Left kidney (tissue), 2 donors: ENCODE results near the gene ICAM4. TPM values are rescaled to one million over a fixed set of nuclear protein-coding genes. Genes with fewer than 3 reads are reported as not detected.
"Not testable (repeated sequence)": the region's sequence is repeated elsewhere in the genome, so short reads cannot be mapped to it uniquely, and the experiment has no call there.

Experiments used
- DNase-seq: peaks from one replicate; pipeline ENCODE4 v3.0.0-alpha.2; 2013
- polyA plus RNA-seq: library from polyadenylated mRNA; unstranded; fragments of 120-200 nt; gene quantifications from one replicate; pipeline ENCODE4 v1.2.1, GENCODE V29; 2013; ENCODE audit not compliant: insufficient read length

Gene ICAM4
- polyA plus RNA-seq, 1 donor: 0.37 TPM

DNA sequence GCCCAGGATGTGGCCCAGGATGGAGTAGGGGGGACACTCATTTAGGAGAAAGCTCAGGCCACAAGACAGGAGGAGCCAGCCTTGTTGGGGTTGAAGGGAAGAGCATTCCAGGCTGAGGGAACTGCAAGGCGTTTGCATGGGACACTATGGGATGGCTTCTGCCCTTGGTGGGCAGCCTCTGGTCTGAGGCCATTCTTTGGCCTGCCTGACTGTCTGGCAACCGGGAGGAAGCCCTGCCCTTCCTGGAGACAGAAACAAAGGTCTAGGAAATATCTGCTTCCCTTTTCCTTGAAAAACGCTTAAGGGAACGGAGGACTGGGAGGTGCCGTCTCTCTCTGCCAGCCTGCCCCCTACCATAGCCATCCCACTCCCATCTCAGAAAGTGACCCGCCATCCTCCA is 18.7 kb upstream of the ICAM4 start:
- DNase-seq: no peak

- DNase-seq: no peak
These were observed 17.2 kb upstream of the ICAM4 start for GRCh38 chr19:10269333-10270179.

DNA sequence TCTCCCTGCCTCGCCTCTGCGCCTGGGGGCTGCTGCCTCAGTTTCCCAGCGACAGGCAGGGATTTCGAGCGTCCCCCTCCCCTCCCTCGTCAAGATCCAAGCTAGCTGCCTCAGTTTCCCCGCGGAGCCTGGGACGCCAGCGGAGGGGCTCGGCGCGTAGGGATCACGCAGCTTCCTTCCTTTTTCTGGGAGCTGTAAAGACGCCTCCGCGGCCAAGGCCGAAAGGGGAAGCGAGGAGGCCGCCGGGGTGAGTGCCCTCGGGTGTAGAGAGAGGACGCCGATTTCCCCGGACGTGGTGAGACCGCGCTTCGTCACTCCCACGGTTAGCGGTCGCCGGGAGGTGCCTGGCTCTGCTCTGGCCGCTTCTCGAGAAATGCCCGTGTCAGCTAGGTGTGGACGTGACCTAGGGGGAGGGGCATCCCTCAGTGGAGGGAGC is 16.6 kb upstream of the ICAM4 start:
- DNase-seq: no peak

GRCh38 chr19:10270616-10271394 is 15.9 kb upstream of the ICAM4 start, which contains the start of gene ICAM1:
Gene ICAM1, plus strand, starts transcription at chr19:10271120. Its CDS starts 40 bp downstream, at chr19:10271160.
- no peak for DNase-seq

DNA sequence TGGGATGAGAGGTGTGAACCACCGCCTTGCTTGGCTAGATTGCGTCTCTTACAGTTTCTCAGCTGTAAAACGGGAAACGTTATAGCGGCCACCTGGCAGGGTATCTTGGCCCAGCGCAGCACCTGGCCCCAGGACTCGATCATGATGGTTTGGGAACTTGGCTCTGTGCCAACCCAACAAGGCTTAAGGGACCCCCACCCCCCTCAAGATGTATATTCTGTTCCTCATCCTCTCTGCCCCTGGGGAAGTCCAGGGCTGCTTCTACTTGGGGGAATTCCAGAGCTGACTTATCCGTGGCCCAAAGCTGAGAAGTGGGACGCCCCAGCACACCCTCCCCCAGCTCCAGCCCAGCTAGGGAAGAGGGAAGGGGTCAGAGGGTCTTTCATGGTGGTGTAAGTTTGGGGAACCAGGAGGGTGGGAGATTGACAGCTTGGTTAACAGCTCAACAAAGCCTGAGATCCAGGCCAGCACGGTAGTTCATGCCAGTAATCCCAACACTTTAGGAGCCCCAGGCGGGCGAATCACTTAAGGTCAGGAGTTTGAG is 15.1 kb upstream of the ICAM4 start:
- DNase-seq: no peak

GRCh38 chr19:10274589-10274988 is 12.2 kb upstream of the ICAM4 start:
- DNase-seq: no peak

DNA sequence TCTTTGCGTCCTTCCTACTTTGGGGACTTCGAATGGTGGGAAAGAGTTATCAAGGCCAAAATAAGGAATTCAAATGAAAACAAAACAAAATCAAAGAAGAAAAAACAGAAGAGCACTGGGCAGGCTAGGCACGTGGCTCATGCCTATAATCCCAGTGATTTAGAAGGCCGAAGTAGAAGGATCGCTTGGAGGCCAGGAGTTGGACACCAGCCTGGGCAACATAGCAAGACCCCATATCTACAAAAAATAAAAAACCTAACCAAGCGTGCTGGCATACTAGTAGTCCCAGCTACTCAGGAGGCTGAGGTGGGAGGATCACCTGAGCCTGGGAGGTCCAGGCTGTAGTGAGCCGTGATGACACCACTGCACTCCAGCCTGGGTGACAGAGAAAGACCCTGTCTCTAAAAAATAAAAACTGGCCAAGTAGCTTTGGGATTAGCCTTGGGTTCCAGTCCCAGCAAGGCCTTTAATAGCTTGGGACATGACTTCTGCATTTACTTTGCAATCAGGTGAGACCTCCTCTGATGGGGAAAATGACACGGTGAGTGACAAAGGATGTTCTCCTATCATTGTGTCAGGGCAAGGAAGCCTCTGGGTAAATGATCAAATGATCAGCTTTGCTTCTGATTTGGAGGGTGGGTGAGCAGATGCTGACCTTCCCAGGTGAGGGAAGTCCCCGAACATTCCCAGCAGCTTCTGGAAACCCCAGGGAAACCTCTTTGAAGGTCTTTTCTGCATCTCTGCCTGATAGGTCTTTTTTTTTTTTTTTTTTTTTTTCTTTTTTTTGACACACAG is 8.8 kb upstream of the ICAM4 start:
- DNase-seq: no peak

- DNase-seq: no peak
These were observed 7.8 kb upstream of the ICAM4 start for GRCh38 chr19:10278935-10279334.

GRCh38 chr19:10279737-10280442 is 6.9 kb upstream of the ICAM4 start:
- no peak for DNase-seq

- DNase-seq: not testable (repeated sequence)
These were observed 4.7 kb upstream of the ICAM4 start for GRCh38 chr19:10282043-10282442.

- DNase-seq: no peak
These were observed 3.3 kb upstream of the ICAM4 start for GRCh38 chr19:10283301-10284064.

DNA sequence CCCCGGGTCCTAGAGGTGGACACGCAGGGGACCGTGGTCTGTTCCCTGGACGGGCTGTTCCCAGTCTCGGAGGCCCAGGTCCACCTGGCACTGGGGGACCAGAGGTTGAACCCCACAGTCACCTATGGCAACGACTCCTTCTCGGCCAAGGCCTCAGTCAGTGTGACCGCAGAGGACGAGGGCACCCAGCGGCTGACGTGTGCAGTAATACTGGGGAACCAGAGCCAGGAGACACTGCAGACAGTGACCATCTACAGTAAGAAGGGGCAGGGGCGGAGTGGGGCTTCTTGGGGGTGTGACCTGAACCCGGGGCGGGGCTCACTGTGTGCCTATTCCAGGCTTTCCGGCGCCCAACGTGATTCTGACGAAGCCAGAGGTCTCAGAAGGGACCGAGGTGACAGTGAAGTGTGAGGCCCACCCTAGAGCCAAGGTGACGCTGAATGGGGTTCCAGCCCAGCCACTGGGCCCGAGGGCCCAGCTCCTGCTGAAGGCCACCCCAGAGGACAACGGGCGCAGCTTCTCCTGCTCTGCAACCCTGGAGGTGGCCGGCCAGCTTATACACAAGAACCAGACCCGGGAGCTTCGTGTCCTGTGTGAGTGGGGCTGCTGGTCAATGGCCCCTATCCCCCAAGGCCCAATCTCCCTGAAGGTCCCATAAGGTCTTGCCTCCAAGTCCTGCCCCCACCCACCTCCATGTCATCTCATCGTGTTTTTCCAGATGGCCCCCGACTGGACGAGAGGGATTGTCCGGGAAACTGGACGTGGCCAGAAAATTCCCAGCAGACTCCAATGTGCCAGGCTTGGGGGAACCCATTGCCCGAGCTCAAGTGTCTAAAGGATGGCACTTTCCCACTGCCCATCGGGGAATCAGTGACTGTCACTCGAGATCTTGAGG is 2.4 kb upstream of the ICAM4 start:
- no peak for DNase-seq

DNA sequence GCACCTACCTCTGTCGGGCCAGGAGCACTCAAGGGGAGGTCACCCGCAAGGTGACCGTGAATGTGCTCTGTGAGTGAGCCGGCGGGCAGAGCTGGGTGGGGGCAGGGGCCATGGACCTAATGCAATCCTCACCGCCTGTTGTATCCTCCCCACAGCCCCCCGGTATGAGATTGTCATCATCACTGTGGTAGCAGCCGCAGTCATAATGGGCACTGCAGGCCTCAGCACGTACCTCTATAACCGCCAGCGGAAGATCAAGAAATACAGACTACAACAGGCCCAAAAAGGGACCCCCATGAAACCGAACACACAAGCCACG is 1.8 kb upstream of the ICAM4 start:
- no peak for DNase-seq

- DNase-seq: no peak
These were observed 1.4 kb upstream of the ICAM4 start for GRCh38 chr19:10285393-10285792.

- DNase-seq: no peak
These were observed 2.0 kb downstream of the ICAM4 start for GRCh38 chr19:10288662-10289166.

GRCh38 chr19:10289167-10289835 is 2.5 kb downstream of the ICAM4 start:
- no peak for DNase-seq

GRCh38 chr19:10289836-10290356 is 3.1 kb downstream of the ICAM4 start, which contains the start of gene ICAM5:
Gene ICAM5, plus strand, starts transcription at chr19:10289952. Its CDS starts 92 bp downstream, at chr19:10290044.
- DNase-seq: no peak

DNA sequence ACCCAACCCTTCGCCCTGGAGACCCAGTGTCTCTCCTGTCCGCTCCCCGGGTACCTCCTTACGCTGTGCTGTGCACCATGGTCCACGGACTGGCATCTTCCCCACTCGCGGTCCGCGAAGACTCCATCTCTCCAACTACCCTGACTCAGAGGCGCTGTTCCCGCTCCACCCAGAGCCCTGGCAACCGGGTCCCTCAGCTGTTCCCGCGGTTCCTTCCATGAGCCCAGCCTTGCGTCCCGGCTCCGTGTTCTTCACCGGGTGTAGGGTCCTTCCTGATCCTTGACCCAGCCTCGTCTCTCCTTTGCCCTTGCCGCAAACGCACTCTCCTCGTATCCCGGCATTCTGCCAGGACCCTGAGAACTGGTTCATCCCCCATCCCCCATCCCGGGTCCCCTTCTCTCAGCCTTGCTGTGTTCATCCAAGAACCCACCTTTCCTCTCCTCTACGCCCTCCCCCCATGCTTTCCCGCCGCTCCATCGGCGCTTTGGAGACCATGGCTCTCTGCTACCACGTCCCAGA is 3.7 kb downstream of the ICAM4 start:
- DNase-seq: no peak
